H9 (cell line): ENCODE data around the gene LRRC58. TPM values are rescaled to one million over a fixed set of nuclear protein-coding genes. Genes with fewer than 3 reads are reported as not detected.

Source experiments
- DNase-seq: peaks from one replicate; pipeline ENCODE4 v3.0.0-alpha.2; 2017
- H2AFZ ChIP-seq: one replicate; pipeline ENCODE4 v1.6.1; 2013; ENCODE audit warnings: mild to moderate bottlenecking, low read length, control low read depth, moderate library complexity
- H2AK5ac ChIP-seq: 2 replicates; pipeline ENCODE4 v1.6.1; 2013; ENCODE audit warnings: low read length, control low read depth, mixed read lengths; ENCODE audit not compliant: insufficient read length
- H2BK120ac ChIP-seq: one replicate; pipeline ENCODE4 v1.6.1; 2013; ENCODE audit warnings: low read depth, mild to moderate bottlenecking, low read length, control low read depth, inconsistent platforms; ENCODE audit not compliant: poor library complexity, severe bottlenecking
- H2BK12ac ChIP-seq: 2 replicates; pipeline ENCODE4 v1.6.1; 2013; ENCODE audit warnings: low read length, control low read depth, mixed read lengths, low read depth; ENCODE audit not compliant: insufficient read length
- H2BK15ac ChIP-seq: 2 replicates; pipeline ENCODE4 v1.6.1; 2013; ENCODE audit warnings: low read depth, low read length, control low read depth
- H2BK20ac ChIP-seq: one replicate; pipeline ENCODE4 v1.6.1; 2013; ENCODE audit warnings: low read depth, mild to moderate bottlenecking, low read length, control low read depth, inconsistent platforms; ENCODE audit not compliant: poor library complexity, severe bottlenecking
- H2BK5ac ChIP-seq: 2 replicates; pipeline ENCODE4 v1.6.1; 2013; ENCODE audit warnings: low read length, control low read depth, mixed read lengths; ENCODE audit not compliant: insufficient read length
- H3K14ac ChIP-seq: 2 replicates; pipeline ENCODE4 v1.6.1; 2013; ENCODE audit warnings: low read length, control low read depth; ENCODE audit not compliant: insufficient read depth
- H3K18ac ChIP-seq: 2 replicates; pipeline ENCODE4 v1.6.1; 2013; ENCODE audit warnings: low read depth, mild to moderate bottlenecking, mixed read lengths, low read length, control low read depth; ENCODE audit not compliant: insufficient read length
- H3K23ac ChIP-seq: 2 replicates; pipeline ENCODE4 v1.6.1; 2013; ENCODE audit warnings: low read length, control low read depth, mixed read lengths, low read depth; ENCODE audit not compliant: insufficient read length
- H3K23me2 ChIP-seq: 2 replicates; pipeline ENCODE4 v1.6.1; 2013; ENCODE audit warnings: low read depth, mild to moderate bottlenecking, mixed read lengths, low read length, control low read depth; ENCODE audit not compliant: insufficient read length, poor library complexity, severe bottlenecking
- H3K27ac ChIP-seq: 2 replicates; pipeline ENCODE4 v1.5.1; 2013; ENCODE audit warnings: low read length, control low read depth, mixed read lengths, low read depth; ENCODE audit not compliant: insufficient read length
- H3K27me3 ChIP-seq: 2 replicates; pipeline ENCODE4 v1.6.1; 2013; ENCODE audit warnings: low read length, control low read depth, inconsistent platforms; ENCODE audit not compliant: insufficient read depth
- H3K4ac ChIP-seq: 2 replicates; pipeline ENCODE4 v1.6.1; 2013; ENCODE audit warnings: low read depth, mild to moderate bottlenecking, control low read depth, inconsistent platforms, low read length, moderate library complexity
- H3K4me1 ChIP-seq: 2 replicates; pipeline ENCODE4 v1.6.1; 2013; ENCODE audit warnings: low read length, control low read depth, inconsistent platforms; ENCODE audit not compliant: insufficient read depth
- H3K4me2 ChIP-seq: 2 replicates; pipeline ENCODE4 v1.6.1; 2013; ENCODE audit warnings: low read length, control low read depth, mixed read lengths; ENCODE audit not compliant: insufficient read length, insufficient read depth
- H3K56ac ChIP-seq: 2 replicates; pipeline ENCODE4 v1.6.1; 2013; ENCODE audit warnings: low read depth, mild to moderate bottlenecking, mixed read lengths, low read length, control low read depth; ENCODE audit not compliant: insufficient read length
- H3K79me1 ChIP-seq: 2 replicates; pipeline ENCODE4 v1.6.1; 2013; ENCODE audit warnings: low read depth, mild to moderate bottlenecking, moderate library complexity, low read length, control low read depth, inconsistent platforms; ENCODE audit not compliant: insufficient read depth, poor library complexity, severe bottlenecking
- H3K79me2 ChIP-seq: 2 replicates; pipeline ENCODE4 v1.6.1; 2013; ENCODE audit warnings: low read length, control low read depth, inconsistent platforms; ENCODE audit not compliant: insufficient read depth
- H3K9ac ChIP-seq: 2 replicates; pipeline ENCODE4 v1.6.1; 2013; ENCODE audit warnings: low read length, control low read depth, mixed read lengths; ENCODE audit not compliant: insufficient read length; ENCODE audit errors: extremely low read depth
- H3K9me3 ChIP-seq: one replicate; pipeline ENCODE4 v1.6.1; 2013; ENCODE audit warnings: low read depth, low read length, inconsistent platforms; ENCODE audit not compliant: control insufficient read depth
- H3T11ph ChIP-seq: one replicate; pipeline ENCODE4 v1.6.1; 2013; ENCODE audit warnings: mild to moderate bottlenecking, low read length, control low read depth, inconsistent platforms
- H4K20me1 ChIP-seq: one replicate; pipeline ENCODE4 v1.6.1; 2013; ENCODE audit not compliant: control insufficient read depth, insufficient read length, insufficient read depth
- H4K5ac ChIP-seq: 2 replicates; pipeline ENCODE4 v1.6.1; 2013; ENCODE audit warnings: low read depth, mild to moderate bottlenecking, mixed read lengths, low read length, control low read depth; ENCODE audit not compliant: insufficient read length
- H4K8ac ChIP-seq: replicated peaks from 2 replicates; pipeline ENCODE4 v1.6.1; 2013; ENCODE audit warnings: low read length, control low read depth, mixed read lengths, low read depth; ENCODE audit not compliant: insufficient read length
- H4K91ac ChIP-seq: 2 replicates; pipeline ENCODE4 v1.6.1; 2013; ENCODE audit warnings: low read depth, mild to moderate bottlenecking, moderate library complexity, mixed read lengths, low read length, control low read depth; ENCODE audit not compliant: insufficient read length
- H3K27ac Mint-ChIP-seq, 3 experiments: 2 replicates in 2 of 3; 3 replicates in 1 of 3; pipeline ENCODE4 v1.8.0; 2020 to 2021; ENCODE audit warnings: mixed read lengths in 3 of 3, mild to moderate bottlenecking in 1 of 3, moderate library complexity in 1 of 3
- H3K27me3 Mint-ChIP-seq: 2 replicates; pipeline ENCODE4 v1.8.0; 2021; ENCODE audit warnings: low read depth, mild to moderate bottlenecking, moderate library complexity, mixed read lengths
- H3K36me3 Mint-ChIP-seq, 3 experiments: 2 replicates in 2 of 3; 3 replicates in 1 of 3; pipeline ENCODE4 v1.8.0; 2020 to 2021; ENCODE audit warnings: low read depth in 3 of 3, mixed read lengths in 3 of 3; ENCODE audit not compliant: insufficient read depth in 1 of 3
- H3K4me1 Mint-ChIP-seq, 2 experiments: 2 replicates each; pipeline ENCODE4 v1.8.0; 2020; ENCODE audit warnings: mixed read lengths in 2 of 2
- H3K4me3 Mint-ChIP-seq, 2 experiments: 2 replicates in 1 of 2; 3 replicates in 1 of 2; pipeline ENCODE4 v1.8.0; 2020 to 2021; ENCODE audit warnings: mild to moderate bottlenecking in 2 of 2, mixed read lengths in 2 of 2, moderate library complexity in 1 of 2
- H3K9me3 Mint-ChIP-seq, 2 experiments: 2 replicates in 1 of 2; 3 replicates in 1 of 2; pipeline ENCODE4 v1.8.0; 2020; ENCODE audit warnings: mild to moderate bottlenecking in 2 of 2, mixed read lengths in 2 of 2, moderate library complexity in 1 of 2
- CTCF ChIP-seq: fragments of 200-600 bp; sonication (generic); conservative IDR thresholded peaks from 3 replicates; pipeline ENCODE4 v1.8.0; 2021; ENCODE audit warnings: antibody characterized with exemption, mild to moderate bottlenecking
- total RNA-seq: library from RNA; stranded (reverse); gene quantifications from 2 replicates; pipeline ENCODE4 v1.2.1, GENCODE V29; 2021

Gene LRRC58
- total RNA-seq, 1 experiment from 2014 or later, result 18.2 TPM

GRCh38 chr3:120353463-120353862, 4.3 kb upstream of the LRRC58 start:
- no peak overlapping the region for H2AFZ ChIP-seq
- H2BK15ac ChIP-seq, result no peak overlapping the region
- TF ChIP-seq CTCF, result no peak

More at GRCh38 chr3:120353463-120353862, 4.3 kb upstream of the LRRC58 start:
- Histone ChIP-seq H3K4me1 (no peaks in the 10 kb centered on the region), H2BK5ac (no peak overlapping the region), H3K23ac (no peak overlapping the region), H4K20me1 (no peaks in the 10 kb centered on the region), H3K4me2 (no peak overlapping the region), H2BK120ac (no peak overlapping the region), H3K79me2 (no peaks in the 10 kb centered on the region), H3K27me3 (no peaks in the 10 kb centered on the region), H3K9ac (no peak overlapping the region), H3K14ac (no peak overlapping the region), H3K18ac (no peak overlapping the region), H4K91ac (no peak overlapping the region), H4K8ac (no peak overlapping the region), H2AK5ac (no peak overlapping the region), H3T11ph (no peak overlapping the region), H4K5ac (no peak overlapping the region), H3K56ac (no peak overlapping the region), H3K23me2 (peaks cover 8% of the 10 kb centered on the region), H2BK12ac (no peak overlapping the region), H3K27ac (no peak overlapping the region), H3K9me3 (no peaks in the 10 kb centered on the region), H3K79me1 (no peaks in the 10 kb centered on the region), H3K4ac (no peak overlapping the region), H2BK20ac (no peak overlapping the region)
- Mint-ChIP-seq H3K27ac (no peak overlapping the region), H3K4me3 (no peak overlapping the region), H3K4me1 (peaks cover 7 to 9% of the 10 kb centered on the region in 2 experiments), H3K36me3 (no peaks in the 10 kb centered on the region), H3K9me3 (no peaks in the 10 kb centered on the region), H3K27me3 (peaks cover 4% of the 10 kb centered on the region)
- DNase-seq, result no peak
